Gastroesophageal sphincter (tissue), 4 donors: ENCODE data around the gene PDE2A. TPM values are rescaled to one million over a fixed set of nuclear protein-coding genes. Genes with fewer than 3 reads are reported as not detected.

Source experiments
- ATAC-seq: fragments of 150-250 bp; one replicate; pipeline ENCODE4 v1.9.1; 2016; ENCODE audit warnings: mild to moderate bottlenecking, moderate library complexity
- H3K27ac ChIP-seq, 4 donors: fragments of 200-600 bp; sonication (generic) in 3 of 4; 1 replicate in 3 of 4; 2 replicates in 1 of 4; pipeline ENCODE4 v1.5.1; 2016 to 2019
- H3K27me3 ChIP-seq: fragments of 200-600 bp; sonication (generic); one replicate; pipeline ENCODE4 v1.5.1; 2019
- H3K36me3 ChIP-seq, 2 donors: fragments of 200-600 bp; sonication (generic); one replicate each; pipeline ENCODE4 v1.5.1; 2019; ENCODE audit warnings: control low read depth in 1 of 2
- H3K4me1 ChIP-seq, 3 donors: fragments of 200-600 bp; sonication (generic); 1 replicate in 2 of 3; 2 replicates in 1 of 3; pipeline ENCODE4 v1.5.1; 2016 to 2019; ENCODE audit warnings: control low read depth in 2 of 3
- H3K4me3 ChIP-seq, 2 donors: fragments of 200-600 bp; sonication (generic); one replicate each; pipeline ENCODE4 v1.5.1; 2019; ENCODE audit warnings: mild to moderate bottlenecking in 1 of 2, moderate library complexity in 1 of 2
- H3K9me3 ChIP-seq, 3 donors: fragments of 200-600 bp; sonication (generic); one replicate each; pipeline ENCODE4 v1.5.1; 2017 to 2019; ENCODE audit warnings: control low read depth in 2 of 3
- EP300 ChIP-seq: sonication (generic); formaldehyde crosslinking; IDR thresholded peaks from one replicate; pipeline ENCODE4 v1.6.1; 2017; ENCODE audit warnings: antibody characterized with exemption, mild to moderate bottlenecking
- POLR2A ChIP-seq, 2 donors: fragments of 450-650 bp; IDR thresholded peaks; one replicate each; pipeline ENCODE4 v1.6.1; 2017; ENCODE audit warnings: antibody characterized with exemption in 2 of 2, mild to moderate bottlenecking in 2 of 2, moderate library complexity in 1 of 2
- POLR2AphosphoS5 ChIP-seq: sonication (generic); formaldehyde crosslinking; IDR thresholded peaks from one replicate; pipeline ENCODE4 v1.6.1; 2017; ENCODE audit warnings: antibody characterized with exemption
- WGBS, 2 donors: methylation state at CpG; one replicate each; pipeline ENCODE4 v1.1.5; 2018; ENCODE audit warnings: low coverage in 1 of 2; 5-methylcytosine and 5-hydroxymethylcytosine counted together
- total RNA-seq, 4 donors: library from RNA; depleted of rRNA; stranded (reverse); fragments of >200 nt; gene quantifications; one replicate each; pipeline ENCODE4 v1.1.0, GENCODE V29; 2016
- TF ChIP-seq, protein P1 (sequence below), 4 experiments: fragments of 200-600 bp in 2 of 4; fragments of 450-650 bp in 2 of 4; sonication (generic) in 1 of 4; IDR thresholded peaks; one replicate each; pipeline ENCODE4 v1.5.1; 2017 to 2019; ENCODE audit warnings: antibody characterized with exemption in 4 of 4, mild to moderate bottlenecking in 2 of 4, moderate library complexity in 2 of 4

Gene PDE2A
- total RNA-seq, 4 donors from 2014 or later: 31.6 to 54.2 (median 35.4) TPM

DNA sequence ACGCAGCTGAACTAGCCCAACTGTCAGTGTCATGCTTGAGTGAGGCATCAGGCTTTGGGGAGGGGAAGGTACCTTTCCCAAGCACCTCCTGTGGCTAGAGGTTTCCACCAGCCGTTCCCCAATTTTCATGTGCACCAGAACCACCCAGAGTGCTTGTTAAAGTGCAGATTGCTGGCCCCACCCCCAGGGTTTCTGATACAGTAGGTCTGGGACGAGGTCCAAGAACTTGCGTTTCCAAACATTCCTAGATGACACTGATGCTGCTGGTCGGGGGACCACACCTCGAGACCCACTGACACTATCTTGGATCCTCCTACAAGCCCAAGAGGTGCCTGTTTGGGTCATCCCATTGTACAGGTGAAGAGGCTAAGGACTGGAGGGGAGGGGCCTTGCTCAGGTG, 59.8 kb downstream of the PDE2A start:
- 0 to 7% methylated on average over 2 to 3 of the region's 6 CpGs for WGBS, 2 donors
- Histone ChIP-seq H3K27ac (no peak overlapping the region), H3K4me3 (no peak overlapping the region), H3K4me1 (peaks cover 0 to 74% (median 29%) of the 10 kb centered on the region in 3 donors), H3K27me3 (no peaks in the 10 kb centered on the region), H3K36me3 (no peaks in the 10 kb centered on the region), H3K9me3 (no peaks in the 10 kb centered on the region)
- TF ChIP-seq, protein P1, sequence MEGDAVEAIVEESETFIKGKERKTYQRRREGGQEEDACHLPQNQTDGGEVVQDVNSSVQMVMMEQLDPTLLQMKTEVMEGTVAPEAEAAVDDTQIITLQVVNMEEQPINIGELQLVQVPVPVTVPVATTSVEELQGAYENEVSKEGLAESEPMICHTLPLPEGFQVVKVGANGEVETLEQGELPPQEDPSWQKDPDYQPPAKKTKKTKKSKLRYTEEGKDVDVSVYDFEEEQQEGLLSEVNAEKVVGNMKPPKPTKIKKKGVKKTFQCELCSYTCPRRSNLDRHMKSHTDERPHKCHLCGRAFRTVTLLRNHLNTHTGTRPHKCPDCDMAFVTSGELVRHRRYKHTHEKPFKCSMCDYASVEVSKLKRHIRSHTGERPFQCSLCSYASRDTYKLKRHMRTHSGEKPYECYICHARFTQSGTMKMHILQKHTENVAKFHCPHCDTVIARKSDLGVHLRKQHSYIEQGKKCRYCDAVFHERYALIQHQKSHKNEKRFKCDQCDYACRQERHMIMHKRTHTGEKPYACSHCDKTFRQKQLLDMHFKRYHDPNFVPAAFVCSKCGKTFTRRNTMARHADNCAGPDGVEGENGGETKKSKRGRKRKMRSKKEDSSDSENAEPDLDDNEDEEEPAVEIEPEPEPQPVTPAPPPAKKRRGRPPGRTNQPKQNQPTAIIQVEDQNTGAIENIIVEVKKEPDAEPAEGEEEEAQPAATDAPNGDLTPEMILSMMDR (IDR thresholded peaks at IDR 0.05): no peak
- no peak for TF ChIP-seq POLR2A (IDR thresholded peaks at IDR 0.05)
- ATAC-seq: no peak

DNA sequence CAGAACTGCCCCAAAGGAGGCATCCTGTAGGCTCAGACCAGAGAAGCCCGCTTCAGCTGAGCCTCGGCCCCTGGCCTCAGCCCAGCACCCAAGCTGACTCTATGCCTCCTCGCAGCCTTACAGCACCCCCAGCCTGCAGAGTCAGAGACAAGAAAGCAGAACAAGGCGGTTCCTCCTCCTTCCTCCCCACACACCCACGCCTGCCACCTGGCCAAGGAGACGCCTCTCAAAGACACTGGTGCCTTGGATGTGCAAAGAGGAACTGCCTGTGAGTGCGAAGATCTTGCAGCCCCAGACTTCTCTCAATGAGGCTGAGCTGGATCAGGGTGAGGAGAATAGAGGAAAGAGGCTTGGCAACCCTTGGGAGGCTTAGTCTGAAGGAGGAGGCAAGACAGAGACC, 60.2 kb downstream of the PDE2A start:
- no peaks in the 10 kb centered on the region for H3K9me3 ChIP-seq
- no peaks in the 10 kb centered on the region for H3K36me3 ChIP-seq
- peaks cover 0 to 73% (median 29%) of the 10 kb centered on the region in 3 donors for H3K4me1 ChIP-seq
- H3K4me3 ChIP-seq: no peak overlapping the region
- TF ChIP-seq, protein P1 (IDR thresholded peaks at IDR 0.05): no peak
- TF ChIP-seq EP300 (no peak), POLR2AphosphoS5 (no peak), POLR2A (IDR thresholded peaks at IDR 0.05) (no peak)
- WGBS, 2 donors: 29% methylated on average over 1 of the region's 7 CpGs; no CpG with 5 or more reads in 1 of the 2 donors
- no peak overlapping the region for H3K27ac ChIP-seq
- no peaks in the 10 kb centered on the region for H3K27me3 ChIP-seq
- ATAC-seq: peak; percentile 42

DNA sequence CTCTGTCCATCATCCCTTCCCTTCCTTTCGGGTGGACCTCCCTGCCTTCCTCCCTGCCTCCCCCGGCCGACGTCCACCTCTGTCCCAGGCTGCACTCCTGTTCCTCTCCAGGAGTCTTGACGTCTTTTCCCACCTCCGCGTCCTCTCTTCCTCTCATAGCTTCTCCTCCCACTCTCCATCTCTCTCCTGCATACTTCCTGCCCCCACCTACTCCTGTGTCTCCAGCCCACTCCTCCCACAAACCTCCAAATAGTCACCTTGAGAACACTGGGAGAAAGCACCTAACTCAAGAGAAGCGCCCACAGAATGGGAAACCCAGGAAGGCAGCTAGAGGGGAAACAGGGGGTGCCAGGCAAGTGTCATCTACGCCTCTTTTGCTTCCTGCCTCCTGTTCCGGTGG, 60.8 kb downstream of the PDE2A start:
- no peaks in the 10 kb centered on the region for H3K27me3 ChIP-seq
- H3K9me3 ChIP-seq: no peaks in the 10 kb centered on the region
- H3K4me3 ChIP-seq: no peak overlapping the region
- no peak overlapping the region for H3K27ac ChIP-seq
- no peaks in the 10 kb centered on the region for H3K36me3 ChIP-seq
- H3K4me1 ChIP-seq: peaks cover 0 to 73% (median 29%) of the 10 kb centered on the region in 3 donors
- TF ChIP-seq, protein P1 (IDR thresholded peaks at IDR 0.05): no peak
- TF ChIP-seq POLR2A (IDR thresholded peaks at IDR 0.05) (no peak), EP300 (no peak), POLR2AphosphoS5 (no peak)
- WGBS, 2 donors: 88 to 91% methylated on average over 6 to 8 of the region's 10 CpGs
- no peak for ATAC-seq

DNA sequence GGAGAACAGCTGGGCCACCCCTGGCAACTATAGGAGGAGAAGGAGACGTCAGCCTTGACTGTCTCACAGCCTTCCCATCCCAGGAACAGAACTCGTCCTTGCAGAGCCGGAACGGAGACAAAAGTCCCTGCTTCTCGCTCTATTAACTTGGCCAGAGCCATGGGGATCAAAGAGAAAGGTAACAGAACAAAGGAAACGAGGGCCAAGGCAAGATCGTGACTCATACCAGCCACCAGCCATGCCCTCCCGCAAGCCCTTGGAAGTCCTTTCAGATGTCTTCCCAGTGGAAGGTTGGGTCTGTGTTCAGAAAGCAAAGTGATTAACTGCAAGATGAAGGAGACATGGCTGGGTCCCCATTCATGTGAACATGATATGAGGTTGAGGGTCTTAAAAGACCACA, 64.7 kb downstream of the PDE2A start:
- no peak for ATAC-seq
- H3K27me3 ChIP-seq: no peaks in the 10 kb centered on the region
- no peak overlapping the region for H3K27ac ChIP-seq
- peaks cover 0 to 6% of the 10 kb centered on the region in 2 donors for H3K36me3 ChIP-seq
- 66 to 86% methylated on average over 4 to 5 of the region's 8 CpGs for WGBS, 2 donors
- H3K4me1 ChIP-seq: peaks cover 0 to 59% (median 12%) of the 10 kb centered on the region in 3 donors
- H3K9me3 ChIP-seq: no peaks in the 10 kb centered on the region
- TF ChIP-seq, protein P1 (IDR thresholded peaks at IDR 0.05): no peak
- TF ChIP-seq EP300 (no peak), POLR2AphosphoS5 (no peak), POLR2A (IDR thresholded peaks at IDR 0.05) (no peak)
- no peak overlapping the region for H3K4me3 ChIP-seq

DNA sequence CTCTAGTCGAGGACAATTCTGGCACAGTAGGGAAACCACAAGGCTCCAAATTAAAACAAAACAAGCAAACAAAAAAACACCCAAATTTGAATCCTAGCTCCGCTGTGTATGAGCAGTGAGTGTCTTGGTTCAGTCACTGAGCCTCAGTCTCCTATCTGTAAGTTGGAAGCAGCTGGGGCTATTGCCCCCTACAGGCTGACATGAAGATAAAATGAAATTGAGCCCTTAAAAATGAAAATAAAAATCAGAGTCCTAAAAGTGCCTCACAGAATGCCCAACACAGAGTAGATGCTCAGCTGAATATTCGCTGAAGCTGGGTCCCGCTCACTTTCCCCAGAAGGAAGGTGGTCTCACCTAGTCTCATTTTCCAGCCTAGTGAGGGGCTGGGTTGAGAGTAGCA, 65.2 kb downstream of the PDE2A start:
- no peak for ATAC-seq
- WGBS, 2 donors: 93 to 100% methylated on average over 1 to 3 of the region's 4 CpGs
- Histone ChIP-seq H3K27me3 (no peaks in the 10 kb centered on the region), H3K36me3 (peaks cover 0 to 6% of the 10 kb centered on the region in 2 donors), H3K9me3 (no peaks in the 10 kb centered on the region), H3K4me1 (peaks cover 0 to 55% (median 8%) of the 10 kb centered on the region in 3 donors), H3K27ac (no peak overlapping the region), H3K4me3 (no peak overlapping the region)
- TF ChIP-seq POLR2A (IDR thresholded peaks at IDR 0.05) (no peak), POLR2AphosphoS5 (no peak), EP300 (no peak)
- TF ChIP-seq, protein P1 (IDR thresholded peaks at IDR 0.05): peak in 2 of 4 experiments; percentile 19 to 36
